HEK293 (cell line): Measurements from ENCODE around the gene WDR86.

Experiments used
- CTCF ChIA-PET: fragments of 350-600 bp; formaldehyde crosslinking; extraction: SDS; loops from one replicate; lab custom pipeline; 2021; ENCODE audit warnings: antibody characterized with exemption; lab: Yijun Ruan, JAX
- POLR2A ChIA-PET: fragments of 300-600 bp; formaldehyde crosslinking; extraction: SDS; loops from one replicate; lab custom pipeline; 2020; ENCODE audit warnings: antibody characterized with exemption, inconsistent platforms; lab: Yijun Ruan, JAX
- H3K27ac ChIP-seq: fragments of 200-500 bp; sonication (Bioruptor generic); 2 replicates; pipeline ENCODE4 v1.5.1; 2014; ENCODE audit warnings: low read depth, low read length, control low read depth, inconsistent platforms; ENCODE audit errors: extremely low read depth
- H3K36me3 ChIP-seq, 2 experiments: fragments of 200-500 bp in 1 of 2; sonication (Bioruptor generic) in 1 of 2; 1 replicate in 1 of 2; 2 replicates in 1 of 2; pipeline ENCODE4 v1.5.1; 2014 to 2017; ENCODE audit warnings: inconsistent platforms in 2 of 2, low read length in 2 of 2; ENCODE audit not compliant: control insufficient read depth in 2 of 2, insufficient read depth in 1 of 2
- H3K4me1 ChIP-seq: fragments of 200-500 bp; sonication (Bioruptor generic); 2 replicates; pipeline ENCODE4 v1.5.1; 2014; ENCODE audit warnings: mild to moderate bottlenecking, low read length, inconsistent platforms; ENCODE audit not compliant: control insufficient read depth, insufficient read depth
- H3K4me3 ChIP-seq: 2 replicates; pipeline ENCODE4 v1.5.1; 2011; ENCODE audit warnings: low read depth, mild to moderate bottlenecking, control low read depth, low read length, moderate library complexity
- H3K9me3 ChIP-seq: fragments of 200-500 bp; sonication (Bioruptor generic); 2 replicates; pipeline ENCODE4 v1.5.1; 2014; ENCODE audit warnings: low read depth, low read length, inconsistent platforms; ENCODE audit not compliant: control insufficient read depth, insufficient read depth
- GLIS1 ChIP-seq: fragments of 450-650 bp; formaldehyde crosslinking; IDR thresholded peaks from 2 replicates; pipeline ENCODE4 v1.5.1; 2016; ENCODE audit warnings: missing biosample characterization, missing genetic modification characterization
- REST ChIP-seq: fragments of 450-650 bp; formaldehyde crosslinking; IDR thresholded peaks from 2 replicates; pipeline ENCODE4 v1.5.1; 2016; ENCODE audit warnings: missing biosample characterization, missing genetic modification characterization
- SETDB1 ChIP-seq: IDR thresholded peaks from one replicate; pipeline ENCODE4 v1.6.1; 2017; ENCODE audit warnings: mild to moderate bottlenecking, low read length, moderate library complexity, mixed read lengths; ENCODE audit not compliant: insufficient read length
- ZBTB1 ChIP-seq: fragments of 450-650 bp; formaldehyde crosslinking; IDR thresholded peaks from 2 replicates; pipeline ENCODE4 v1.5.1; 2016; ENCODE audit warnings: missing biosample characterization, missing genetic modification characterization
- ZBTB6 ChIP-seq: fragments of 450-650 bp; formaldehyde crosslinking; IDR thresholded peaks from 2 replicates; pipeline ENCODE4 v1.5.1; 2017; ENCODE audit warnings: missing biosample characterization, missing genetic modification characterization
- ZBTB8A ChIP-seq: fragments of 450-650 bp; formaldehyde crosslinking; IDR thresholded peaks from 2 replicates; pipeline ENCODE4 v1.5.1; 2016; ENCODE audit warnings: missing biosample characterization, missing genetic modification characterization
- ZFP69B ChIP-seq: fragments of 450-650 bp; formaldehyde crosslinking; IDR thresholded peaks from 2 replicates; pipeline ENCODE4 v1.5.1; 2016; ENCODE audit warnings: missing biosample characterization, missing genetic modification characterization
- ZNF114 ChIP-seq: fragments of 450-650 bp; formaldehyde crosslinking; IDR thresholded peaks from 2 replicates; pipeline ENCODE4 v1.5.0; 2017; ENCODE audit warnings: missing biosample characterization, missing genetic modification characterization
- ZNF175 ChIP-seq: fragments of 450-650 bp; formaldehyde crosslinking; IDR thresholded peaks from 2 replicates; pipeline ENCODE4 v1.5.1; 2016; ENCODE audit warnings: missing biosample characterization, missing genetic modification characterization
- ZNF19 ChIP-seq: fragments of 450-650 bp; formaldehyde crosslinking; IDR thresholded peaks from 2 replicates; pipeline ENCODE4; 2016; ENCODE audit warnings: missing biosample characterization, missing genetic modification characterization, low read depth
- ZNF211 ChIP-seq: fragments of 450-650 bp; formaldehyde crosslinking; IDR thresholded peaks from 2 replicates; pipeline ENCODE4 v1.5.1; 2016; ENCODE audit warnings: low read depth, missing biosample characterization, missing genetic modification characterization
- ZNF274 ChIP-seq, 2 experiments: fragments of 200-500 bp in 1 of 2; fragments of 450-650 bp in 1 of 2; sonication (Bioruptor generic) in 1 of 2; formaldehyde crosslinking in 1 of 2; IDR thresholded peaks; 2 replicates each; pipeline versions ENCODE4 v1.5.1 to v1.6.1; 2014 to 2016; ENCODE audit warnings: borderline replicate concordance in 1 of 2, inconsistent platforms in 1 of 2, low read length in 1 of 2, missing biosample characterization in 1 of 2, missing genetic modification characterization in 1 of 2
- ZNF280C ChIP-seq: fragments of 450-650 bp; formaldehyde crosslinking; IDR thresholded peaks from 2 replicates; pipeline ENCODE4 v1.5.1; 2016; ENCODE audit warnings: missing biosample characterization, missing genetic modification characterization
- ZNF341 ChIP-seq: fragments of 450-650 bp; formaldehyde crosslinking; IDR thresholded peaks from 2 replicates; pipeline ENCODE4; 2016; ENCODE audit warnings: low read depth, missing biosample characterization, missing genetic modification characterization
- ZNF350 ChIP-seq: fragments of 450-650 bp; formaldehyde crosslinking; IDR thresholded peaks from 2 replicates; pipeline ENCODE4 v1.5.0; 2017; ENCODE audit warnings: missing biosample characterization, mild to moderate bottlenecking, missing genetic modification characterization
- ZNF37A ChIP-seq: fragments of 450-650 bp; IDR thresholded peaks from 2 replicates; pipeline ENCODE4 v1.5.1; 2018; ENCODE audit warnings: missing biosample characterization, missing genetic modification characterization
- ZNF426 ChIP-seq: fragments of 450-650 bp; formaldehyde crosslinking; IDR thresholded peaks from 2 replicates; pipeline ENCODE4 v1.5.1; 2017; ENCODE audit warnings: missing biosample characterization, missing genetic modification characterization, mild to moderate bottlenecking, inconsistent platforms, moderate library complexity
- ZNF513 ChIP-seq: fragments of 450-650 bp; IDR thresholded peaks from 2 replicates; pipeline ENCODE4 v1.5.1; 2018; ENCODE audit warnings: missing biosample characterization, missing genetic modification characterization
- ZNF561 ChIP-seq: fragments of 450-650 bp; IDR thresholded peaks from 2 replicates; pipeline ENCODE4 v1.5.1; 2018; ENCODE audit warnings: missing biosample characterization, missing genetic modification characterization, borderline replicate concordance
- ZNF621 ChIP-seq: fragments of 450-650 bp; formaldehyde crosslinking; IDR thresholded peaks from 2 replicates; pipeline ENCODE4 v1.5.1; 2017; ENCODE audit warnings: missing biosample characterization, missing genetic modification characterization
- ZNF677 ChIP-seq: fragments of 450-650 bp; IDR thresholded peaks from 2 replicates; pipeline ENCODE4 v1.5.0; 2018; ENCODE audit warnings: missing biosample characterization, mild to moderate bottlenecking, missing genetic modification characterization, moderate library complexity
- ZNF776 ChIP-seq: fragments of 450-650 bp; formaldehyde crosslinking; IDR thresholded peaks from 2 replicates; pipeline ENCODE4 v1.5.0; 2017; ENCODE audit warnings: missing biosample characterization, missing genetic modification characterization, borderline replicate concordance
- ZNF792 ChIP-seq: fragments of 450-650 bp; formaldehyde crosslinking; IDR thresholded peaks from 2 replicates; pipeline ENCODE4 v1.5.1; 2016; ENCODE audit warnings: missing biosample characterization, missing genetic modification characterization

WDR86 gene

GRCh38 chr7:151438864-151439601 lies 29.2 kb upstream of the WDR86 start:
- H3K4me3 ChIP-seq = no peak overlapping the region
- H3K27ac ChIP-seq = no peak overlapping the region
- no peaks in the 10 kb centered on the region for H3K4me1 ChIP-seq
- POLR2A ChIA-PET = no interaction called here
- CTCF ChIA-PET = no interaction called here
- H3K36me3 ChIP-seq = no peaks in the 10 kb centered on the region
- no peaks in the 10 kb centered on the region for H3K9me3 ChIP-seq
- TF ChIP-seq ZNF211 (tag by site-specific recombination) (no peak), ZNF561 (tag by site-specific recombination) (no peak), ZNF621 (tag by site-specific recombination) (no peak), ZNF792 (tag by site-specific recombination) (no peak)

GRCh38 chr7:151437866-151438516 lies 28.2 kb upstream of the WDR86 start:
- TF ChIP-seq ZBTB8A (tag by site-specific recombination) (no peak), ZNF274 (IDR thresholded peaks at IDR 0.05; ENCODE audit: low read length) (no peak), ZNF274 (tag by site-specific recombination; IDR thresholded peaks at IDR 0.05; ENCODE audit: borderline replicate concordance) (no peak), ZNF513 (no peak), ZNF341 (tag by site-specific recombination) (no peak), ZNF175 (no peak), ZFP69B (no peak), ZBTB1 (no peak), ZNF350 (tag by site-specific recombination) (no peak), ZNF37A (tag by site-specific recombination) (no peak), SETDB1 (no peak)

GRCh38 chr7:151437159-151437553 lies 27.3 kb upstream of the WDR86 start:
- Histone ChIP-seq H3K4me3 (no peak overlapping the region), H3K36me3 (no peaks in the 10 kb centered on the region), H3K4me1 (no peaks in the 10 kb centered on the region), H3K27ac (no peak overlapping the region), H3K9me3 (no peaks in the 10 kb centered on the region)
- CTCF ChIA-PET = interaction anchor here (0.5 to 0.7 kb wide), 6 partner anchors 28 to 1423 kb away, joined by 3 to 4 read pairs (median 3); no protein-coding TSS in a partner anchor
- POLR2A ChIA-PET = no interaction called here
- TF ChIP-seq GLIS1 (no peak), SETDB1 (no peak), REST (tag by site-specific recombination) (no peak), ZNF776 (tag by site-specific recombination) (no peak), ZBTB6 (tag by site-specific recombination) (no peak), ZNF280C (tag by site-specific recombination) (no peak), ZNF426 (no peak), ZNF677 (no peak), ZNF19 (tag by site-specific recombination) (no peak), ZNF114 (tag by site-specific recombination) (no peak)

More at GRCh38 chr7:151437866-151438516, 28.2 kb upstream of the WDR86 start:
- no peaks in the 10 kb centered on the region for H3K36me3 ChIP-seq
- no peaks in the 10 kb centered on the region for H3K9me3 ChIP-seq
- no peak overlapping the region for H3K4me3 ChIP-seq
- ChIA-PET CTCF (no interaction called here), POLR2A (no interaction called here)
- no peaks in the 10 kb centered on the region for H3K4me1 ChIP-seq
- H3K27ac ChIP-seq = no peak overlapping the region
